ENCODE results near the gene TTBK2.

- TF ChIP-seq CTCF (optimal IDR thresholded peaks at IDR 0.05 in 1 of 3, IDR thresholded peaks at IDR 0.05 in 1 of 3, conservative IDR thresholded peaks at IDR 0.05 in 1 of 3; ENCODE audit: extremely low read depth in 1 of 3, insufficient read depth in 2 of 3, low read length in 3 of 3), result no peak
- TF ChIP-seq EZH2 (IDR thresholded peaks at IDR 0.05; ENCODE audit: low read length), result no peak
Measured at GRCh38 chr15:42954291-42954690, 33.7 kb upstream of the TTBK2 start.

All from keratinocyte (primary cell).